B cell (primary cell): Measurements from ENCODE around the gene WRNIP1. TPM values are rescaled to one million over a fixed set of nuclear protein-coding genes. Genes with fewer than 3 reads are reported as not detected.

Experiments
- ATAC-seq: fragments of 200-7000 bp; cut with Tn5 transposase; one replicate; pipeline ENCODE4 v1.10.0; 2021; ENCODE audit warnings: low read depth, mild to moderate bottlenecking, moderate number of reproducible peaks, moderate library complexity
- CTCF ChIA-PET: fragments of 350-600 bp; sonication (Branson Sonifier 250); formaldehyde crosslinking; loops from one replicate; lab custom pipeline; 2021; ENCODE audit warnings: antibody characterized with exemption, inconsistent platforms; lab: Charles Lee
- POLR2A ChIA-PET: fragments of 350-600 bp; sonication (Branson Sonifier 250); formaldehyde crosslinking; loops from one replicate; lab custom pipeline; 2021; ENCODE audit warnings: antibody characterized with exemption; lab: Charles Lee
- DNase-seq: peaks from one replicate; pipeline ENCODE4 v3.0.0; 2013
- H2AFZ ChIP-seq: 2 replicates; pipeline ENCODE4 v1.6.1; 2012; ENCODE audit warnings: mild to moderate bottlenecking, low read depth, low read length; ENCODE audit not compliant: insufficient read depth, poor library complexity, severe bottlenecking
- H3K27ac ChIP-seq, 2 donors: 1 replicate in 1 of 2; 2 replicates in 1 of 2; pipeline ENCODE4 v1.5.1; 2012 to 2013; ENCODE audit warnings: low read length in 2 of 2, mild to moderate bottlenecking in 2 of 2, moderate library complexity in 1 of 2
- H3K27me3 ChIP-seq, 4 experiments: fragments of 200-600 bp in 1 of 4; sonication (generic) in 1 of 4; replicated peaks in 1 of 4; 1 replicate in 2 of 4; 2 replicates in 2 of 4; pipeline versions ENCODE4 v1.6.1 to v1.7.0; 2013 to 2016; ENCODE audit warnings: low read length in 3 of 4, mild to moderate bottlenecking in 2 of 4, mixed read lengths in 1 of 4, moderate library complexity in 1 of 4; ENCODE audit not compliant: insufficient read depth in 4 of 4, control insufficient read depth in 3 of 4; ENCODE audit errors: control extremely low read depth in 1 of 4
- H3K36me3 ChIP-seq, 2 experiments: replicated peaks in 1 of 2; 1 replicate in 1 of 2; 2 replicates in 1 of 2; pipeline versions ENCODE4 v1.6.1 to v1.7.1; 2013; ENCODE audit warnings: low read length in 1 of 2; ENCODE audit not compliant: insufficient read depth in 2 of 2, control insufficient read depth in 1 of 2; ENCODE audit errors: control extremely low read depth in 1 of 2, extremely low read depth in 1 of 2
- H3K4me1 ChIP-seq, 2 donors: fragments of 200-600 bp in 1 of 2; sonication (generic) in 1 of 2; 1 replicate in 1 of 2; 2 replicates in 1 of 2; pipeline versions ENCODE4 v1.5.1 to v1.6.1; 2013 to 2017; ENCODE audit warnings: low read length in 2 of 2; ENCODE audit not compliant: control insufficient read depth in 2 of 2, insufficient read depth in 2 of 2
- H3K4me2 ChIP-seq: replicated peaks from 2 replicates; pipeline ENCODE3; 2012; ENCODE audit warnings: mild to moderate bottlenecking, low read depth, low read length; ENCODE audit not compliant: poor library complexity, severe bottlenecking
- H3K4me3 ChIP-seq, 5 experiments: fragments of 200-600 bp in 1 of 5; sonication (generic) in 1 of 5; 1 replicate in 3 of 5; 2 replicates in 2 of 5; pipeline versions ENCODE4 v1.5.1 to v1.7.0; 2011 to 2016; ENCODE audit warnings: low read length in 4 of 5, mild to moderate bottlenecking in 4 of 5, low read depth in 2 of 5, control low read depth in 1 of 5, moderate library complexity in 1 of 5; ENCODE audit not compliant: insufficient read depth in 1 of 5; ENCODE audit errors: control extremely low read depth in 1 of 5, extremely low read depth in 1 of 5
- H3K79me2 ChIP-seq: fragments of 200-600 bp; sonication (generic); one replicate; pipeline ENCODE4 v1.6.0; 2016; ENCODE audit warnings: low read length; ENCODE audit not compliant: control insufficient read depth, insufficient read depth
- H3K9ac ChIP-seq: fragments of 200-600 bp; sonication (generic); 2 replicates; pipeline ENCODE4 v1.6.1; 2017; ENCODE audit warnings: mild to moderate bottlenecking, low read length, moderate library complexity
- H3K9me3 ChIP-seq, 3 donors: one replicate each; pipeline versions ENCODE4 v1.6.1 to v1.7.1; 2013; ENCODE audit warnings: low read length in 2 of 3; ENCODE audit not compliant: control insufficient read depth in 2 of 3, insufficient read depth in 1 of 3; ENCODE audit errors: control extremely low read depth in 1 of 3
- H4K20me1 ChIP-seq: 2 replicates; pipeline ENCODE4 v1.6.0; 2012; ENCODE audit warnings: mild to moderate bottlenecking, low read length; ENCODE audit not compliant: insufficient read depth, control insufficient read depth, poor library complexity, severe bottlenecking
- H3K27ac Mint-ChIP-seq: one replicate; pipeline ENCODE4 v1.8.0; 2021; ENCODE audit warnings: mixed read lengths
- H3K27me3 Mint-ChIP-seq: one replicate; pipeline ENCODE4 v1.8.0; 2021; ENCODE audit warnings: mixed read lengths
- H3K4me1 Mint-ChIP-seq: one replicate; pipeline ENCODE4 v1.8.0; 2021; ENCODE audit warnings: mixed read lengths
- H3K4me3 Mint-ChIP-seq: one replicate; pipeline ENCODE4 v1.8.0; 2021; ENCODE audit warnings: mixed read lengths
- H3K9me3 Mint-ChIP-seq: one replicate; pipeline ENCODE4 v1.8.0; 2022; ENCODE audit warnings: mixed read lengths; ENCODE audit not compliant: insufficient read depth
- CTCF ChIP-seq: fragments of 200-600 bp; IDR thresholded peaks from one replicate; pipeline ENCODE4 v1.8.0; 2022; ENCODE audit warnings: antibody characterized with exemption, mild to moderate bottlenecking
- EZH2 ChIP-seq: IDR thresholded peaks from 2 replicates; pipeline ENCODE4 v1.6.1; 2012; ENCODE audit warnings: borderline replicate concordance, low read depth, mild to moderate bottlenecking, moderate library complexity, low read length; ENCODE audit not compliant: insufficient read depth, poor library complexity, severe bottlenecking
- WGBS: methylation state at CpG from one replicate; pipeline ENCODE4 v1.1.5; 2013; ENCODE audit warnings: missing lambda C conversion rate; ENCODE audit not compliant: insufficient coverage; 5-methylcytosine and 5-hydroxymethylcytosine counted together
- intact Hi-C: fragments of 100-400 bp; cut with micrococcal nuclease; formaldehyde crosslinking; loops from one replicate; pipeline ENCODE4 v1.10.0; 2022
- polyA plus RNA-seq: library from polyadenylated mRNA; depleted of rRNA; stranded (reverse); fragments of >200 nt; gene quantifications from 2 replicates; pipeline ENCODE4 v1.2.3, GENCODE V29; 2012
- total RNA-seq, 2 donors: library from RNA; stranded (reverse); fragments of 120-200 nt in 1 of 2; gene quantifications; 1 replicate in 1 of 2; 2 replicates in 1 of 2; pipeline versions ENCODE4 v1.2.3 to v1.2.4, GENCODE V29; 2013 to 2022

The WRNIP1 gene
- total and polyA plus RNA-seq, 2 donors (not counting 1 experiment from before 2014, with no cell fraction given), result 32.6 to 35.2 TPM

- H3K79me2 ChIP-seq, result no peaks in the 10 kb centered on the region
- H3K36me3 ChIP-seq, result no peaks in the 10 kb centered on the region
- H3K4me1 ChIP-seq, result no peaks in the 10 kb centered on the region
- H3K4me3 ChIP-seq, result no peak overlapping the region
- 74% methylated on average over 4 of the region's 9 CpGs for WGBS
- H3K27me3 Mint-ChIP-seq, result peaks cover 6% of the 10 kb centered on the region
- H3K9me3 ChIP-seq, result peaks cover 0 to 3% (median 0%) of the 10 kb centered on the region in 3 donors
- no peak overlapping the region for H3K9ac ChIP-seq
- CTCF ChIA-PET, result interaction anchor here (1.1 kb wide), 1 partner anchor 15 kb away, joined by 4 read pairs; no protein-coding TSS in a partner anchor
- peaks cover 6% of the 10 kb centered on the region for H3K4me1 Mint-ChIP-seq
- H3K9me3 Mint-ChIP-seq, result peaks cover 8% of the 10 kb centered on the region
- H2AFZ ChIP-seq, result no peak overlapping the region
- H3K27ac Mint-ChIP-seq, result no peak overlapping the region
- H3K27me3 ChIP-seq, result no peaks in the 10 kb centered on the region
- H4K20me1 ChIP-seq, result no peaks in the 10 kb centered on the region
- POLR2A ChIA-PET, result no interaction called here
- no peak overlapping the region for H3K27ac ChIP-seq
- TF ChIP-seq EZH2, result no peak
- TF ChIP-seq CTCF, result no peak
- no peak for ATAC-seq
- no peak for DNase-seq
- no peak overlapping the region for H3K4me3 Mint-ChIP-seq
- H3K4me2 ChIP-seq, result no peak overlapping the region
- intact Hi-C loops, result no loop called here
These were observed 48.1 kb upstream of the WRNIP1 start for GRCh38 chr6:2716936-2717700.

GRCh38 chr6:2718334-2719092 lies 46.7 kb upstream of the WRNIP1 start:
- Mint-ChIP-seq H3K27me3 (peaks cover 9% of the 10 kb centered on the region), H3K27ac (no peak overlapping the region), H3K9me3 (peaks cover 8% of the 10 kb centered on the region), H3K4me3 (no peak overlapping the region), H3K4me1 (peaks cover 6% of the 10 kb centered on the region)
- intact Hi-C loops, result no loop called here
- DNase-seq (no peak), ATAC-seq (no peak)
- no peaks in the 10 kb centered on the region for H4K20me1 ChIP-seq
- WGBS, result 20% methylated on average over 3 of the region's 6 CpGs
- peak overlapping the region; percentile 2 for H2AFZ ChIP-seq
- H3K27ac ChIP-seq, result no peak overlapping the region
- H3K27me3 ChIP-seq, result no peaks in the 10 kb centered on the region
- no peak for TF ChIP-seq CTCF
- TF ChIP-seq EZH2, result no peak
- no peaks in the 10 kb centered on the region for H3K4me1 ChIP-seq
- H3K36me3 ChIP-seq, result no peaks in the 10 kb centered on the region
- CTCF ChIA-PET, result interaction anchor here (1.2 kb wide), 1 partner anchor 32 kb away, joined by 4 read pairs; the partner anchor contains the start of gene MYLK4
- H3K4me2 ChIP-seq, result no peak overlapping the region
- H3K4me3 ChIP-seq, result no peak overlapping the region
- no peak overlapping the region for H3K9ac ChIP-seq
- POLR2A ChIA-PET, result no interaction called here
- peaks cover 0 to 4% (median 0%) of the 10 kb centered on the region in 3 donors for H3K9me3 ChIP-seq
- no peaks in the 10 kb centered on the region for H3K79me2 ChIP-seq
